ENCODE measurements around the gene TMC3. TPM values are rescaled to one million over a fixed set of nuclear protein-coding genes. Genes with fewer than 3 reads are reported as not detected.

Gene TMC3
- total RNA-seq, 1 experiment from 2014 or later = not detected

GRCh38 chr15:81358248-81358647 lies 15.8 kb downstream of the TMC3 start:
- no peaks in the 10 kb centered on the region for H3K36me3 ChIP-seq (ENCODE audit: control insufficient read depth, insufficient read depth, low read length)
- no peaks in the 10 kb centered on the region for H3K9me3 ChIP-seq
- no peak for DNase-seq
- H3K27me3 ChIP-seq (replicated peaks; ENCODE audit: control insufficient read depth, insufficient read depth, low read length) = no peaks in the 10 kb centered on the region
- Mint-ChIP-seq H3K36me3 (ENCODE audit: insufficient read depth, unreplicated experiment) (no peaks in the 10 kb centered on the region), H3K4me1 (ENCODE audit: low read depth, unreplicated experiment) (no peaks in the 10 kb centered on the region), H3K9me3 (ENCODE audit: unreplicated experiment) (no peaks in the 10 kb centered on the region), H3K27ac (ENCODE audit: unreplicated experiment) (no peak overlapping the region), H3K4me3 (ENCODE audit: unreplicated experiment) (no peak overlapping the region), H3K27me3 (ENCODE audit: insufficient read depth, unreplicated experiment) (peaks cover 6% of the 10 kb centered on the region)
- TF ChIP-seq CTCF (IDR thresholded peaks at IDR 0.05; ENCODE audit: insufficient read depth in 1 of 2, low read depth in 1 of 2, low read length in 1 of 2, severe bottlenecking in 1 of 2, unreplicated experiment in 1 of 2) = no peak
- CTCF ChIA-PET = no interaction called here
- no TSS peak for BruUV-seq (replicated peaks)
- H3K4me1 ChIP-seq = no peaks in the 10 kb centered on the region
- no peak overlapping the region for H3K4me3 ChIP-seq (ENCODE audit: low read depth, low read length)
- intact Hi-C loops (cut with micrococcal nuclease; ENCODE audit: unreplicated experiment) = loop anchor here (5.0 kb wide), 1 partner anchor 36 kb away; the partner anchor contains the start of gene STARD5
- POLR2A ChIA-PET = no interaction called here

DNA sequence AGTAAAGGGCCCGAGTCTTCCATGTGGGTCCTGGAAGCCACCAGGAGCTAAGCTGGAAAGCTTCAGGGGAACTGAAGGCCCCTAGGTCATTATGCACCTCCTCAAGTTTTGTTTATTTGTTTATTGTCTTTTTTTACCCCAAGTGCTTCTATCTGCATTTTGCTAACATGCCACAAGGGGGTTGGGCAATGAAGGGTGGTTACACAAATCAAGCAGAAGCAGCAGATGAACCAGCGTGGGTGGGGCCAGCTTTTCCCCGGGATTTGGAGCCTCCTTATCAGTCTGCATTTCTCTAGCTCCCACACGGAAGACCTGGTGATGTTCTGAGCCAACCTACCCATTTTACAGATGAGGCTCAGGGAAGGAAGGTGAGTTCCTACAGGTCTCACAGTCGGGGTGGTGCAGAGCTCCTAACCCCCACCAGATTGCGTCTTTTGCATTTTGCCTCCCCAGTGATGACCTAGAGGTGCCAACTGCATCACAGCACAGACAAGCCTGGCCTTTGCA lies 16.8 kb downstream of the TMC3 start:
- Mint-ChIP-seq H3K4me1 (ENCODE audit: low read depth, unreplicated experiment) (no peaks in the 10 kb centered on the region), H3K27ac (ENCODE audit: unreplicated experiment) (no peak overlapping the region), H3K36me3 (ENCODE audit: insufficient read depth, unreplicated experiment) (no peaks in the 10 kb centered on the region), H3K4me3 (ENCODE audit: unreplicated experiment) (no peak overlapping the region), H3K27me3 (ENCODE audit: insufficient read depth, unreplicated experiment) (peaks cover 6% of the 10 kb centered on the region), H3K9me3 (ENCODE audit: unreplicated experiment) (no peaks in the 10 kb centered on the region)
- Histone ChIP-seq H3K4me1 (no peaks in the 10 kb centered on the region), H3K9me3 (no peaks in the 10 kb centered on the region), H3K27me3 (replicated peaks; ENCODE audit: control insufficient read depth, insufficient read depth, low read length) (no peaks in the 10 kb centered on the region), H3K4me3 (ENCODE audit: low read depth, low read length) (no peak overlapping the region), H3K36me3 (ENCODE audit: control insufficient read depth, insufficient read depth, low read length) (no peaks in the 10 kb centered on the region)
- CTCF ChIA-PET = interaction anchor here (0.6 kb wide), 1 partner anchor 22 kb away, joined by 3 read pairs; no protein-coding TSS in a partner anchor
- intact Hi-C loops (cut with micrococcal nuclease; ENCODE audit: unreplicated experiment) = loop anchor here (5.0 kb wide), 1 partner anchor 35 kb away; the partner anchor contains the start of gene STARD5
- TF ChIP-seq CTCF (IDR thresholded peaks at IDR 0.05; ENCODE audit: insufficient read depth in 1 of 2, low read depth in 1 of 2, low read length in 1 of 2, severe bottlenecking in 1 of 2, unreplicated experiment in 1 of 2) = no peak
- no TSS peak for BruUV-seq (replicated peaks)
- no peak for DNase-seq
- POLR2A ChIA-PET = no interaction called here

DNA sequence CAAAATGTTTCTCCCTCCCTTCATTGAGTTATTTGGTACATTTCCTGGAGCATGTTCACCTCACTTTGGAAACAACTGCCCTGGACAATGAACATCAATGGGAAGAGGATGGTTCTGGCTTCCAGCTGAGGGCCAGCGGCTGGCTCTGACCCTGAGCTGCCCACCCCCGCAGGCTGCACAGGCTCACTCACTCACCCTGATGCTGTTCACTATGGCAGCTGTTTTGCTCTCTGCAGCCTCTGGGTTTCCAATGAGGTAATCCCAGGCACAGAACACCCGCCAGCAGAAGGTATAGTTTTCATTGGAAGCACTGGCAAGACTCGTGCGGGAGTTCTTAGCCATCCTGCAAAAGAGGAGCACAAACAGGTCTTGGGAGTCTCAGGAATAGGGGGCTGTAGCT lies 17.8 kb downstream of the TMC3 start:
- H3K9me3 Mint-ChIP-seq (ENCODE audit: unreplicated experiment) = no peaks in the 10 kb centered on the region
- ChIA-PET CTCF (no interaction called here), POLR2A (no interaction called here)
- Histone ChIP-seq H3K4me1 (no peaks in the 10 kb centered on the region), H3K27me3 (replicated peaks; ENCODE audit: control insufficient read depth, insufficient read depth, low read length) (no peaks in the 10 kb centered on the region), H3K4me3 (ENCODE audit: low read depth, low read length) (no peak overlapping the region), H3K36me3 (ENCODE audit: control insufficient read depth, insufficient read depth, low read length) (no peaks in the 10 kb centered on the region), H3K9me3 (no peaks in the 10 kb centered on the region)
- DNase-seq = no peak
- TF ChIP-seq CTCF (IDR thresholded peaks at IDR 0.05; ENCODE audit: insufficient read depth in 1 of 2, low read depth in 1 of 2, low read length in 1 of 2, severe bottlenecking in 1 of 2, unreplicated experiment in 1 of 2) = no peak
- H3K27ac Mint-ChIP-seq (ENCODE audit: unreplicated experiment) = no peak overlapping the region
- no peak overlapping the region for H3K4me3 Mint-ChIP-seq (ENCODE audit: unreplicated experiment)
- peaks cover 5% of the 10 kb centered on the region for H3K27me3 Mint-ChIP-seq (ENCODE audit: insufficient read depth, unreplicated experiment)
- no TSS peak for BruUV-seq (replicated peaks)
- H3K4me1 Mint-ChIP-seq (ENCODE audit: low read depth, unreplicated experiment) = no peaks in the 10 kb centered on the region
- H3K36me3 Mint-ChIP-seq (ENCODE audit: insufficient read depth, unreplicated experiment) = no peaks in the 10 kb centered on the region
- intact Hi-C loops (cut with micrococcal nuclease; ENCODE audit: unreplicated experiment) = loop anchor here (5.0 kb wide), 1 partner anchor 34 kb away; the partner anchor contains the start of gene STARD5
